ENCODE results near the gene C12orf42.
"Not testable (repeated sequence)": the region's sequence is repeated elsewhere in the genome, so short reads cannot be mapped to it uniquely, and the experiment has no call there.

The C12orf42 gene

GRCh38 chr12:103431387-103431786 is 64.4 kb downstream of the C12orf42 start:
- Histone ChIP-seq H3K4me3 (ENCODE audit: low read length, poor library complexity, severe bottlenecking) (no peak overlapping the region), H3K27me3 (ENCODE audit: insufficient read depth, low read length, poor library complexity, severe bottlenecking) (no peaks in the 10 kb centered on the region), H3K79me2 (ENCODE audit: insufficient read depth, low read length) (no peaks in the 10 kb centered on the region), H3K9me3 (ENCODE audit: insufficient read depth, low read depth, low read length) (no peaks in the 10 kb centered on the region), H3K9me2 (replicated peaks; ENCODE audit: low read depth, low read length) (no peaks in the 10 kb centered on the region), H3K9ac (ENCODE audit: low read depth, low read length, poor library complexity, severe bottlenecking) (no peak overlapping the region), H3K4me2 (ENCODE audit: low read depth, low read length, poor library complexity, severe bottlenecking) (no peak overlapping the region), H4K20me1 (ENCODE audit: insufficient read depth, low read length, poor library complexity, severe bottlenecking) (no peaks in the 10 kb centered on the region), H3F3A (ENCODE audit: low read depth) (no peaks in the 10 kb centered on the region), H3K4me1 (ENCODE audit: insufficient read depth, low read length, poor library complexity, severe bottlenecking) (no peaks in the 10 kb centered on the region), H2AFZ (ENCODE audit: low read length) (no peak overlapping the region), H3K36me3 (ENCODE audit: insufficient read depth, low read length) (no peaks in the 10 kb centered on the region)
- TF ChIP-seq EZH2phosphoT487 (IDR thresholded peaks at IDR 0.05; ENCODE audit: borderline replicate concordance) (no peak), CTCF (conservative IDR thresholded peaks at IDR 0.05; ENCODE audit: low read length) (no peak)

GRCh38 chr12:103425674-103426073 is 70.1 kb downstream of the C12orf42 start:
- not testable (repeated sequence) for H3K9me3 ChIP-seq (ENCODE audit: insufficient read depth, low read depth, low read length); H3K4me2 ChIP-seq (ENCODE audit: low read depth, low read length, poor library complexity, severe bottlenecking); H3K4me1 ChIP-seq (ENCODE audit: insufficient read depth, low read length, poor library complexity, severe bottlenecking); H3K27me3 ChIP-seq (ENCODE audit: insufficient read depth, low read length, poor library complexity, severe bottlenecking); H4K20me1 ChIP-seq (ENCODE audit: insufficient read depth, low read length, poor library complexity, severe bottlenecking); H3K9me2 ChIP-seq (replicated peaks; ENCODE audit: low read depth, low read length); H3F3A ChIP-seq (ENCODE audit: low read depth); H3K9ac ChIP-seq (ENCODE audit: low read depth, low read length, poor library complexity, severe bottlenecking); H2AFZ ChIP-seq (ENCODE audit: low read length); H3K36me3 ChIP-seq (ENCODE audit: insufficient read depth, low read length); H3K79me2 ChIP-seq (ENCODE audit: insufficient read depth, low read length); H3K4me3 ChIP-seq (ENCODE audit: low read length, poor library complexity, severe bottlenecking)

- not testable (repeated sequence) for H3F3A ChIP-seq (ENCODE audit: low read depth); H3K9me2 ChIP-seq (replicated peaks; ENCODE audit: low read depth, low read length); H4K20me1 ChIP-seq (ENCODE audit: insufficient read depth, low read length, poor library complexity, severe bottlenecking); H3K9ac ChIP-seq (ENCODE audit: low read depth, low read length, poor library complexity, severe bottlenecking); H3K36me3 ChIP-seq (ENCODE audit: insufficient read depth, low read length); H2AFZ ChIP-seq (ENCODE audit: low read length); H3K4me2 ChIP-seq (ENCODE audit: low read depth, low read length, poor library complexity, severe bottlenecking); H3K4me3 ChIP-seq (ENCODE audit: low read length, poor library complexity, severe bottlenecking); H3K79me2 ChIP-seq (ENCODE audit: insufficient read depth, low read length); H3K9me3 ChIP-seq (ENCODE audit: insufficient read depth, low read depth, low read length); H3K27me3 ChIP-seq (ENCODE audit: insufficient read depth, low read length, poor library complexity, severe bottlenecking); H3K4me1 ChIP-seq (ENCODE audit: insufficient read depth, low read length, poor library complexity, severe bottlenecking)
Observed at GRCh38 chr12:103424849-103425586, 70.8 kb downstream of the C12orf42 start.

- H2AFZ ChIP-seq (ENCODE audit: low read length), result no peak overlapping the region
- no peaks in the 10 kb centered on the region for H3K9me2 ChIP-seq (replicated peaks; ENCODE audit: low read depth, low read length)
- TF ChIP-seq EZH2phosphoT487 (IDR thresholded peaks at IDR 0.05; ENCODE audit: borderline replicate concordance) (no peak), CTCF (conservative IDR thresholded peaks at IDR 0.05; ENCODE audit: low read length) (no peak)
Observed at GRCh38 chr12:103423516-103423910, 72.3 kb downstream of the C12orf42 start.

More at GRCh38 chr12:103423516-103423910, 72.3 kb downstream of the C12orf42 start:
- H3K27me3 ChIP-seq (ENCODE audit: insufficient read depth, low read length, poor library complexity, severe bottlenecking), result no peaks in the 10 kb centered on the region
- H4K20me1 ChIP-seq (ENCODE audit: insufficient read depth, low read length, poor library complexity, severe bottlenecking), result no peaks in the 10 kb centered on the region
- no peaks in the 10 kb centered on the region for H3K36me3 ChIP-seq (ENCODE audit: insufficient read depth, low read length)
- H3F3A ChIP-seq (ENCODE audit: low read depth), result no peaks in the 10 kb centered on the region
- H3K4me3 ChIP-seq (ENCODE audit: low read length, poor library complexity, severe bottlenecking), result no peak overlapping the region
- H3K9ac ChIP-seq (ENCODE audit: low read depth, low read length, poor library complexity, severe bottlenecking), result no peak overlapping the region
- no peak overlapping the region for H3K4me2 ChIP-seq (ENCODE audit: low read depth, low read length, poor library complexity, severe bottlenecking)
- H3K79me2 ChIP-seq (ENCODE audit: insufficient read depth, low read length), result no peaks in the 10 kb centered on the region
- H3K4me1 ChIP-seq (ENCODE audit: insufficient read depth, low read length, poor library complexity, severe bottlenecking), result no peaks in the 10 kb centered on the region
- H3K9me3 ChIP-seq (ENCODE audit: insufficient read depth, low read depth, low read length), result no peaks in the 10 kb centered on the region

Measured in Loucy (cell line).